HG03045 (cell line): ENCODE measurements around the gene OGDH.
"Not testable (repeated sequence)": the region's sequence is repeated elsewhere in the genome, so short reads cannot be mapped to it uniquely, and the experiment has no call there.

Source experiments
- ATAC-seq: cut with Tn5 transposase; IDR thresholded peaks from one replicate; pipeline ENCODE4 v1.9.1; 2021; ENCODE audit warnings: mild to moderate bottlenecking, moderate library complexity; ENCODE audit not compliant: unreplicated experiment

The OGDH gene

DNA sequence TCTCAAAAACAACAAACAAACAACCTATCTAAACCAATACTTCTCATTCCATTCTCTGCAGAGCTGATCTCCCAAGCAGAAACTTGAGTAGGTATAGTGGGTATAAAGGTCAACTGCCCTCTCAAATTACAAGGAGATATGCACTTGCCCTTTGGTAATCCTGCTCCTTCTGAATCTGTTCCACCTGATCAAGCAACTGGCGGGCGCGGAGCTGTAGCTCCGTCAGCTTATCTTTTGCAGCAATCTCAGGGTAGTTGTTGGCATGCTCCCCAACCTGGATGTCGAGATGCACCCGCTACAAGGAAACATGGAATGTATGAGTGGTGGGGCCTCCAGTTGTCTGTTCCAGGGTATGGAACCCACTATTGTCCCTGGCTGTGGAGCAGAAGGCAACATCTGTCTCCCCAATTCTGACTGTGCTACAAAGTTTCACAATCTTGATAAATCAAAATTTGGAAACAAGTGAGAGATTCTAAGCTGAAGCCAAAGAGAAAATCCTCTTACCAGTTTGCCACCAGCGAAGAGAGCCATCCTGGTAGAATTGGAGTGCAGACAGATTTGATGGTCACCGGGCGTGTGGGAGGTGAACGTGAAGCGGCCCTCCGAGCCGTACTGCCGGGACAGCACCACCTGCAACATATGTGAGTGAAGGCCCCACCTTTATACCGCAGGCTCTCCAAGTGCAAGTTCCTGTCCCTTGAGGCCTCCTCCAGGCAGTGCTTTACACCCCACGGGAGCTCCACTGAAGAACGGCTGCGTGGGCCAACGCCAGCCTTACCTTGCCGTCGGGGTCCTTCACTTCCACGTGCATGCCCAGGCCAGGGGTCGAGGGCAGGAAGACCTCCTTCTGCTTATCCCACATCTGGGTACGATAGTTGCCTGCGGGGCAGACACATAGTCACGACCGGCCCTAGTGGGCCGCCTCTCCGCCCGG, 25.2 kb upstream of the OGDH start:
- peak; percentile 33 for ATAC-seq

DNA sequence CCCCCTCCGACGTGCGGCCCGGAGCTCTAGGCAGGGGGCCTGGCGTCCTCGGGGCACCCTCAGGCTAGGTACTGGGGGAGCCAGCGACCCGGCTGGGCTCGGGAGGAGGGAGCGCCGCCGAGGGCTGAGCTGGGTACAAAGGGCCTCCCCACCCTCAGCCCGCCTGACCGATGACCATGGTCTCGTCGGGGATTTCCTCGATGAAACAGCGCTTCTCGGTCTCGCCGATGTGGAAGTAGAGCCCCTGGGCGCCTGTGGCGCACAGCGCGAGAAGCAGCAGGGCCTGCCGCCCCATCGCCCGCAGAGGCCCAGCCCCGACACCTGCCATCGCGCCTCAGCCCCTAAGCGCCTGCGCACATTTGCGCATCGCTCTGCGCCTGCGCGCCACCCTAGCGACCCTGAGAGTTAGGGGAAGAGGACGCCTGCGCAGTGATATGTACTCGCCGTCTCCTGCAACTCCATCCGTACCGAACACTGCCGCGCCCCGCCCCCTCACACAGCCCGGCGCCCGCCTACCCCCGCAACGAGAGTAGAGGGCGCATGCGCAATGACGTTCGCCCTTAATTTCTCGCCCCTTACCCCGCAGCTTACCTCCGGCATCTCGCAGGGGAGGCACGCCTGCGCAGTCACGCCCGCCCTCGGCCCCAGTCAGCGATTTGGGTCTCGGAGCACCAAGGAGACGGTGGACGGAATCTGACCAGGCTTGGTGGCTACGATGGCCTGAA, 24.4 kb upstream of the OGDH start, which contains the start of gene TMED4:
TMED4 (minus strand) TSS at position 353 of the 725 bp plus-strand sequence; CDS start at position 328, 25 bp downstream.
- ATAC-seq = peak; percentile 84

DNA sequence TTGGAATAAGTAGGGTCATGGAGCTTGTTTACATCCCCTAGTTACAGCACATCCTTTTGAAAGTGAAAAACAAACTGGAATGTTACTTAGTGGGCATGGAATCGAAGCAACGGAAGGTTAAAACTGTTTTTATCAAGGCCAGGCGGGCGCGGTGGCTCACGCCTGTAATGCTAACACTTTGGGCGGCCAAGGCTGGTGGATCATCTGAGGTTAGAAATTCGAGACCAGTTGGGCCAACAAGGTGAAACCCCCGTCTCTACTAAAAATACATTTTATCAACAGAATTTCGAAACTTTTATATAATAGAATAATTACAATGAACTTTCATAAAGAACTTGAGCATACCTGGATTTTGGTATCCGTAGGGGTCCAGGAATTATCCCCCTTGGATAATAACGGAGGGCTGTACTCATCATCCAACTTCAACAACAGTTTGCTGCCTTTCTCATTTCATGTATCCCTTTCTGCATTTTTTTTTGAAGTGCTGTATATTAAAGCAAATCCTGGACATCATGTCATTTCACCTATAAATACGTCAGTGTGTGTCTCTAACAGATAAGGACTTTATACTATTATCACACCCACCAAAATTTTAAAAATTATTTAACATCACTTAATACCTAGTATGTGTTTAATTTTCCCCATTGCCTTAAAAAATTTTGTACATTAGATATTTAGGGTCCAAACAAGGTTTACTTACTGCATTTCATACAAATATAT, 23.1 kb upstream of the OGDH start:
- no peak for ATAC-seq

DNA sequence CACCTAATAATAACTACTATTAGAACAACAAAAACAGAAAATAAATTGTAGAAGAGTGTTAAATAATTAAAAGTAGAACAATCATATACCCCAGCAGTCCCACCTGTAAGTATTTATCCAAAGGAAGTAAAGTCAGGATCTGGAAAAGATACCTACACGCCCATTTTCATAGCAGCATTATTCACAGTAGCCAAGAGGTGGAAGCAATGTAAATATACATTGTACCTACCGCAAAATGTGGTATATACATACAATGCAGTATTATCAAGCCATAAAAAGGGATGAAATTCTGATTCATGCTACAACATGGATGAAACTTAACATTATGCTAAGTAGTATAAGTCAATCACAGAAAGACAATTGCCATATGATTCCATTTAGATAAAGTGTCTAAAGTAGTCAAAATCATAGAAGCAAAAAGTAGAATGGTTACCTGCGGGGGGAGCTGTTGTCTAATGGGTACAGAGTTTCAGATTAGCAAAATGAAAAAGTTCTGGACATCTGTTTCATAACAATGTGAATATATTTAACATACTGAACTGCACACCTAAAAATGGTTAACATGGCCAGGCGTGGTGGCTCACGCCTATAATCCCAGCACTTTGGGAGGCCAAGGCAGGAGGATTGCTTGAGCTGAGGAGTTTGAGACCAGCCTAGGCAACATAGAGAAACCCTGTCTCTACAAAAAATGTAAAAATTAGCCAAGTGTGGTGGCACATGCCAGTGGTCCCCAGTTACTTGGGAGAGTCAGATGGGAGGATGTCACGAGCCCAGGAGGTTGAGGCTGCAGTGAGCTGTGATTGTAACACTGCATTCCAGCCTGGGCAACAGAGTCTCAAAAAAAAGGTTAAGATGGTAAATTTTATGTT, 18.4 kb upstream of the OGDH start:
- ATAC-seq = no peak

DNA sequence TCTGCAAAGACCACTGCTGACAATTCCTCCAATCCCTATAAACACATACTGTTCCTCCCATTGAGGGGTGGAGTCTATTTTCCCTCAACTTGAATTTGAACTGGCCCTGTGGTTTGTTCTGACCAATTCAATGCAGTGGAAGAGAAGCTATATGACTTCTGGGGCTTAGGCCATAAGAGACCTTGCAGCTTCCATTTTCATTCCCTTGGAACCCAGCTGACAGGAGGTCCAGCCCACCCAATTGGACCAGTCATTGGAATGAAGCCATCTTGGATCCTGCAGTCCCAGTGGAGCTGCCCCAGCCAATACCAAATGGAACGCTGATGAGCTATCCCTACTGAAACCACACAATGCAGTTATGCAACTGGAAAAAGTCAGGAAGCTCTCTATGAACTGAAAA, 15.5 kb upstream of the OGDH start:
- ATAC-seq = no peak

DNA sequence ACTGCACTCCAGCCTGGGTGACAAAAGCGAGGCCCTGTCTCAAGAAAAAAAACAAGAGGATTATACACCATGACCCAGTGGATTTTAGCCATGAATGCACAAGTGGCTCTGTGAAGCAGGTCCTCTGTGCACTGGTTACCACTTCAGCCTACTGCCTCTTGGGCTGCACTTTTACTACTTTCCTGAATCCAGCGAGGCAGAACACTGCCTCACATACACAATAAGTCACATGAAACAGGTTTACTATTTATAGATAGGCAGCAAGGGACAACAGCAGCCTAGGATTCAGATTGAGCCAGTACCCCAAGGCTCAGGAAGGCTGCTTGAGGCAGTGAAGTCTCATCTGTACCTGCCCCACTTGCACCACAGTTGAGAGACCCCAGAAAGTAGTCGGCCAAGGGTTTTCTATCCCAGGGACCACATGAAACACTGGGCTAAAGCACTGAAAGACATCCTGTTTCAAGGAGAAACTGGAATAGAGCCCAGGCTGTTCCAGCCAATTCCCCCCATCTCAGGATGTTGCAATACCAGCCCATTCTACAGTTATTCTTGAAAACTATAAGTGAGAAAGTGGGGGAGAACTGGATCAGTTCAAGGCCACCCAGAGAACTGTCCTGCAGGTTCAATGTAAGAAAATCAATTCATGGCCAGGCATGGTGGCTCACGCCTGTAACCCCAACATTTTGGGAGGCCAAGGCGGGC, 10.3 kb upstream of the OGDH start:
- ATAC-seq = no peak

DNA sequence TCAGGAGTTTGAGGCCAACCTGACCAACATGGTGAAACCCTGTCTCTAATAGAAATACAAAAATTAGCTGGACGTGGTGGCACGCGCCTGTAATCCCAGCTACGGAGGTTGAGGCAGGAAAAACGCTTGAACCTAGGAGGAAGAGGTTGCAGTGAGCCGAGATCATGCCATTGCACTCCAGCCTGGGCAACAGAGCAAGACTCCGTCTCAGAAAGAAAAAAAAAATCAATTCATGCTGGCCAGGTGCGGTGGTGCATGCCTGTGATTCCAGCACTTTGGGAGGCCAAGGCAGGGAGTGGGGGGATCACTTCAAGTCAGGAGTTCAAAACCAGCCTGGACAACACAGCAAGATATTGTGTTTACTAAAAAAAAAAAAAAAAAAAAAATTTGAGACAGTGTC, 9.2 kb upstream of the OGDH start:
- ATAC-seq = not testable (repeated sequence)

DNA sequence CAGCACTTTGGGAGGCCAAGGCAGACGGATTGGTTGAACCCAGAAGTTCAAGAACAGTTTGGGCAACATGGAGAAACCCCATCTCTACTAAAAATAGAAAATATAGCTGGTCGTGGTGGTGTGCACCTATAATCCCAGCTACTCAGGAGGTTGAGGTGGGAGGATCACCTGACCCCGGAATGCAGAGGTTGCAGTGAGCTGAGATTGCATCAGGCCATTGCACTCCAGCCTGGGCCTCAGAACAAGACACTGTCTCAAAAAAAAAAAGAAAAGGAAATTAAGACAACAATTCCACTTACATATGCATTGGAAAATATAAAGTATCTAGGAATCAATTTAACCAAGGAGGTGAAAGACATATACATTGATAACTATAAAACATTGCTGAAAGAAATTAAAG, 7.2 kb upstream of the OGDH start:
- ATAC-seq = no peak

DNA sequence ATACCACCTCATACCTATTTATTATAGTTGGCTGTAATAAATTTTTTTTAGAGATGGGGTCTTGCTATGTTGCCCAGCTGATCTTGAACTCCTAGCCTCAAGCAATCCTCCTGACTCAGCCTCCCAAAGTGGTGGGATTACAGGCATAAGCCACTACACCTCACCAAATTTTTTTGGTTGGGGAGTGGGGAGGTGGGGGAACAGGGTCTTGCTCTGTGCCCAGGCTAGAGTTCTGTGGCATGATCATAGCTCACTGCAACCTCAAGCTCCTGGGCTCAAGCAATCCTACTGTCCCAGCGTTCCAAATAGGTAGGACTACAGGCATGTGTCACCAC, 3.9 kb upstream of the OGDH start:
- no peak for ATAC-seq

DNA sequence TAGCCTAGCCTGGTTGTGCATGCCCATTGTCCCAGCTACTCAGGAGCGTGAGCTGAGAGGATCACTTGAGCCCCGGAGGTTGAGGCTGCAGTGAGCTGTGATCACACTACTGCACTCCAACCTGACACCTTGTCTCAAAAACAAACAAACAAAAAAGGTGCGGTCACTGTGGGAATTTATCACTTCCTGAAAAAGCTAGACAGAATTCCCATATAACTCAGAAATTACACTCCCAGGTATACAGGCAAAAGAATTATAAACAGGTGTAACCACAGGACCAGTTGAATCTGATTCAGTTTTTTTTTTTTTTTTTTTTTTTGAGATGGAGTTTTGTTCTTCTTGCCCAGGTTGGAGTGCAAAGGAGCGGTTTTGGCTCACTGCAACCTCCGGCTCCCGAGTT, 3.2 kb upstream of the OGDH start:
- no peak for ATAC-seq

DNA sequence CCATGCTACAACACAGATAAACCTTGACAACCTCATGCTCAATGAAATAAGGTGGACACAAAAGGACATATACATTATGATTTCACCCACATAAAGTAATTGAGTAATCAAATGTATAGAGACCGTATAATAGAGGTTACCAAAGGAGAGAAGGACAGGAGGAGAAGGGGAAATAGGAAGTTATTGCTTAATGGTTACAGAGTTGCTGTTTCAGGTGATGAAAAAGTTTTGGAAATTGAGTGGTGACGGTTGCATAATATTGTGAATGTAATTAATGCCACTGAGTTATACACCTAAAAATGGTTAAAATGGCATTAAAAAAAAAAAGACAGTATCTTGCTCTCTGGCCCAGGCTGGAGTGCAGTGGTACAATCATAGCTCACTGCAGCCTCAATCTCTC, 1.5 kb upstream of the OGDH start:
- ATAC-seq = no peak

DNA sequence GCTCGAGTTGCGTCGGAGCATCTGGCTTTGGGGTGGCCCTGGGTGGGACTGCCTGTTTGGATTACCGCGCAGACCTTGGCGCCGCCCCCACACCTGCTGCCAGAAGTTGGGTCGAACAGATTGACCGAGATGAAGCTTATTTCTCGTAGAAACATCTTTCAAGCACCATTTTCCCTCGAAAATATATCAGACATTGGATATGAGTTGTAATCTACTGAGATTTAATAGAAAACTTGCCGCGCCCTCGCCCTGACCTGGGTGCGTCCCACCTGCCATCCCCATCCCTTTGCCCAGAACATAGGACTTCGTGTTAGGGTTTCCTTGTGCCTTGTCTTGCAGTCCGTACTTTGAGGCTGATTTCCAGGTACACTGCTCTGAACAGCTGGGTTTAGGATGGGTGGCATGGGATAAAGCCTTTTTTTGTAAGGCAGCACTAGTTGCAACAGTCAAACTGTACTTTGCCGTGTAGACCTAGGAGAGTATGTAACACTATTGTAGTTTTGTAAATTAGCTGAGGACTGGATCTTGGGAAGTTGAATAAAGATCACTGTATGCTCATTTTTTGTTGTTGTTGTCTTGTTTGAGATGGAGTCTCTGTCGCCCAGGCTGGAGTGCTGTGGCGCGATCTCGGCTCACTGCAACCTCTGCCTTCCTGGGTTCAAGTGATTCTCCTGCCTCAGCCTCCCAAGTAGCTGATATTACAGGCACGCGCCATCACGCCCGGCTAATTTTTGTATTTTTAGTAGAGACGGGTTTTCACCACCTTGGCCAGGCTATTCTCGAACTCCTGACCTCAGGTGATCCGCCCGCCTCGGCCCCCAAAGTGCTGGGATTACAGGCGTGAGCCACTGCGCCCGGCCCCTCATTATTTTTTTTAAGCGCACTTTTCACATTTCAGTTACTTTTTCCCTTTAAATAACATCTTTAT, 978 bp downstream of the OGDH start:
- no peak for ATAC-seq

DNA sequence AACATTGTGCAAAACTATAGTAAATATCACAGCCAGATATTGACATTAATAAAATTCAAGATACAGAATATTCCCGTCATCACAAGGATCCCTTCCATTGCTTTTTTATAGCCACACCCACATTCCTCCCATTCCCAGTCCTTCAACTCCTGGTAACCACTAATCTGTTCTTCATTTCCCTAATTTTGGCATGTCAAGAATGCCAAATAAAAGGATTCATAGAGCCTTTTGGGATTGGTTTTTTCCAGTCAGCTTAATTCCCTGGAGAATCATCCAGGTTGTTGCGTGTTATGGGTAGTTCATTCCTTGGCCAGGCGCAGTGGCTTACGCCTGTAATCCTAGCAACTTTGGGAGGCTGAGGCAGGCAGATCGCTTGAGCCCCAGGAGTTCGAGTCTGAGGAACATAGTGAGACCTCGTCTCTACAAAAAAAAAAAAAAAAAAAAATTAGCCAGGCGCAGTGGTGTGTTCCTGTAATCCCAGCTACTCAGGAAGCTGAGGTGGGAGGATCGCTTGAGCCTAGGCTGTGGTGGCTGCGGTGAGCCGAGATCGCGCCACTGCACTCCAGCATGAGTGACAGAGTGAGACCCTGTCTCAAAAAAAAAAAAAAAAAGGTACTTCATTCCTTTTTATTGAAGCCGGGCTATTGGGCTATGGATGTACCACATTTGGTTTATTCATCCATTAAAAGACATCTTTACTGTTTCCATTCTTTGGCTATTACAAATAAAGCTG, 2.7 kb downstream of the OGDH start:
- no peak for ATAC-seq

DNA sequence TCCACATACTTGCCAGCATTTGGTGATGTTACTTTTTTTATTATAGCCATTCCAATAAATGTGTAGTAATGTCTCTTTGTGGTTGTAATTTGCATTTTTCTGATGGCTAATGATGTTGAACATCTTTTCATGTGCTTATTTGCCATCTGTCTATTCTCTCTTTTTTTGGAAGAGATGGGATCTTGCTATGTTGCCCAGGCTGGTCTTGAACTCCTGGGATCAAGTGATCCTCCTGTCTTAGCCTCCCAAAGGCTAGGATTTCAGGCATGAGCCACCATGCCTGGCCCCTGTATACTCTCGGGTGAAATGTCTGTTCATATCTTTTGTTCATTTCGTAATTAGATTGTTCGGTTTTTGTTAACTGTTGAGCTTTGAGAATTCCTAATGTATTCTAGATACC, 3.4 kb downstream of the OGDH start:
- no peak for ATAC-seq

DNA sequence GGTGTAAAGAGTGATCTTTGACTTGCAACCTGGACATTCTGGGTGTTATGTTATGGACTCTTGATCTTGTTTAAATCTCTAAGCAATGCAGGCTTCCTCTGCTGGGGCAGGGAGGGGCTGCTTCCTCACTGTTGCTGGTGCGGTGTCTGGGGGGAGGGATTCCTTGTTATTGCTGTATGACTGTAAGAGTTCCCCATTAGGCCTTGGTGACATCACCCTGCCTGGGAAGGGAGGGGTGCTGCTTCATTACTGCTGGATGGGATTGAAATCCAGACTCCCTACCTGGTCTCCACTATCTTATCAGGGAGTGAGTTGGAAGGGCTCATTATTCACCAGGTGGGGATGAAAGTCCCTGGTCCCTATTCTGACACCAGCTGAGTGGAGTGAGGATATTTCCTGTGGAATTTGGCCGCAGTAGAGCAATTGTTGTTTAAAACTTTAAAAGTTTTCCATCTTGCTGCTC, 8.8 kb downstream of the OGDH start:
- ATAC-seq = no peak

DNA sequence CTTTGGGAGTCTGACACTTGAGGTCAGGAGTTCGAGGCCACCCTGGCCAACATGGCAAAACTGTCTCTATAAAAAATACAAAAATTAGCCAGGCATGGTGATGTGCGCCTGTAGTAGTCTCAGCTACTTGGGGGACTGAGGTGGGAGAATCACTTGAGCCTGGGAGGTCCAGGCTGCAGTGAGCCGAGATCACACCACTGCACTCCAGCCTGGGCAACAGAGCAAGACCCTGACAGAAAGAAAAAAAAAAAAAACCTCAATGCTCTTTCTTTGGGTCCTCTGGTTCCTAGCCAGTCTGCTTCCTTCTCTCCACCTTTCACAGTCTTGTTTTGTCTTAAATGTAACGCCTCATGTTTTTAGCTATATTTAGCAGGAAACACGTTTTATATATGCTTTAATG, 9.4 kb downstream of the OGDH start:
- ATAC-seq = no peak

DNA sequence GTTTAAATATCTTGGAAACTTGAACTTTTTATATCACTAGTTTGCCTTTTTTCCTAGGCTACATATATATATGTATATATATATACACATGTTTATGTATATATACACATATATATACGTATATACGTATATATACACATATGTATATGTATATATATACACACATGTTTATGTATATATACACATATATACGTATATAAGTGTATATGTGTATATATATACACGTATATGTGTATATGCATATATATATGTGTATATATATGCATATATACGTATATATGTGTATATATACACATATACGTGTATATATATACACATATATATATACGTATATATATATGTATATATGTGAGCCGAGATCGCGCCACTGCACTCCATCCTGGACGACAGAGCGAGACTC, 10.1 kb downstream of the OGDH start:
- no peak for ATAC-seq

DNA sequence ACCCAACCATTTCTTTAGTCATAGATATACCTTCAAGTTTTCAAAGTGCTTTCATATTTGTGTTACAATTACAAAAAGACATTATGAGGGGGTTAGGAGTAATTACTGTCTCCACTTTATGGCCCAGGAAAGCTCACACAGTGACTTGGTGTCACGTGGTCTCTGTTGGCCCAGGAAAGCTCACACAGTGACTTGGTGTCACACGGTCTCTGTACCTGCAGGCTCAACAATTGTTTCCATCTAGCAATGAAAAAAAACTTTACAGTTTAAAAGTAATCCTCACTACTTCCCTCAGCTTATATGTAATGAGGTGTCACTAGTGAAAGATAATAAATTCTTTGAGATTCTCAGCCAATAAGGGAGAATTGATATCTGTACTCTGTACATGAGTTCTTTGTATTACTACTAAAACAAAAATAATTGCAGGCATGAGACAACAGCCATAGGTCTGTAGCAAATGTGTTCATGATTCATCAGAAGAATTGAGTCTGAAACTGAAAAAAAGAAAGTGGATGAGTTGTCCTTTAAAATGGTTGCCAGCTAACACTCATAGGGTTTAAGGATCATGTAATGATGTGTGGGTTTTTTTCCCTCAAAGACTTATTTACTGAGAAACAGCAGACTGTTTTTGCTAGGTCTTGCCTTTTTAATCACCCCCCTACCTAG, 10.9 kb downstream of the OGDH start:
- no peak for ATAC-seq
